ENCODE data around the gene SCYL3. TPM values are rescaled to one million over a fixed set of nuclear protein-coding genes. Genes with fewer than 3 reads are reported as not detected.

Gene SCYL3
- total RNA-seq, 1 donor from 2014 or later, result 4.5 TPM

GRCh38 chr1:169833179-169833901 is 60.4 kb downstream of the SCYL3 start:
- no peak for TF ChIP-seq CTCF (IDR thresholded peaks at IDR 0.05; ENCODE audit: insufficient read depth, low read length, severe bottlenecking)
- DNase-seq (ENCODE audit: low read depth), result no peak
- Histone ChIP-seq H3K27me3 (ENCODE audit: control insufficient read depth, insufficient read depth, low read length) (no peaks in the 10 kb centered on the region), H3K36me3 (ENCODE audit: control insufficient read depth, insufficient read depth, low read length) (no peaks in the 10 kb centered on the region), H3K4me3 (ENCODE audit: low read depth, low read length) (no peak overlapping the region)
- no peak for FAIRE-seq

- H3K36me3 ChIP-seq (ENCODE audit: control insufficient read depth, insufficient read depth, low read length), result no peaks in the 10 kb centered on the region
- FAIRE-seq (no peak), DNase-seq (ENCODE audit: low read depth) (no peak)
Observed at GRCh38 chr1:169829671-169830070, 64.0 kb downstream of the SCYL3 start.

GRCh38 chr1:169824153-169824552 is 69.5 kb downstream of the SCYL3 start:
- H3K4me3 ChIP-seq (ENCODE audit: low read depth, low read length), result no peak overlapping the region
- no peaks in the 10 kb centered on the region for H3K27me3 ChIP-seq (ENCODE audit: control insufficient read depth, insufficient read depth, low read length)
- H3K36me3 ChIP-seq (ENCODE audit: control insufficient read depth, insufficient read depth, low read length), result no peaks in the 10 kb centered on the region
- DNase-seq (ENCODE audit: low read depth) (no peak), FAIRE-seq (no peak)
- TF ChIP-seq CTCF (IDR thresholded peaks at IDR 0.05; ENCODE audit: insufficient read depth, low read length, severe bottlenecking), result no peak

More at GRCh38 chr1:169829671-169830070, 64.0 kb downstream of the SCYL3 start:
- Histone ChIP-seq H3K4me3 (ENCODE audit: low read depth, low read length) (no peak overlapping the region), H3K27me3 (ENCODE audit: control insufficient read depth, insufficient read depth, low read length) (no peaks in the 10 kb centered on the region)
- no peak for TF ChIP-seq CTCF (IDR thresholded peaks at IDR 0.05; ENCODE audit: insufficient read depth, low read length, severe bottlenecking)

- no peak for FAIRE-seq
Observed at GRCh38 chr1:169821500-169821899, 72.2 kb downstream of the SCYL3 start.

GRCh38 chr1:169816617-169817016 is 77.1 kb downstream of the SCYL3 start:
- FAIRE-seq (no peak), DNase-seq (ENCODE audit: low read depth) (peak; percentile 6)
- TF ChIP-seq CTCF (IDR thresholded peaks at IDR 0.05; ENCODE audit: insufficient read depth, low read length, severe bottlenecking), result no peak
- Histone ChIP-seq H3K4me3 (ENCODE audit: low read depth, low read length) (no peak overlapping the region), H3K36me3 (ENCODE audit: control insufficient read depth, insufficient read depth, low read length) (no peaks in the 10 kb centered on the region), H3K27me3 (ENCODE audit: control insufficient read depth, insufficient read depth, low read length) (no peaks in the 10 kb centered on the region)

More at GRCh38 chr1:169821500-169821899, 72.2 kb downstream of the SCYL3 start:
- no peak for TF ChIP-seq CTCF (IDR thresholded peaks at IDR 0.05; ENCODE audit: insufficient read depth, low read length, severe bottlenecking)
- Histone ChIP-seq H3K36me3 (ENCODE audit: control insufficient read depth, insufficient read depth, low read length) (no peaks in the 10 kb centered on the region), H3K27me3 (ENCODE audit: control insufficient read depth, insufficient read depth, low read length) (no peaks in the 10 kb centered on the region), H3K4me3 (ENCODE audit: low read depth, low read length) (no peak overlapping the region)
- DNase-seq (ENCODE audit: low read depth), result no peak

GRCh38 chr1:169814265-169814664 is 79.4 kb downstream of the SCYL3 start:
- no peak overlapping the region for H3K4me3 ChIP-seq (ENCODE audit: low read depth, low read length)
- FAIRE-seq (no peak), DNase-seq (ENCODE audit: low read depth) (no peak)
- H3K27me3 ChIP-seq (ENCODE audit: control insufficient read depth, insufficient read depth, low read length), result no peaks in the 10 kb centered on the region
- H3K36me3 ChIP-seq (ENCODE audit: control insufficient read depth, insufficient read depth, low read length), result no peaks in the 10 kb centered on the region
- TF ChIP-seq CTCF (IDR thresholded peaks at IDR 0.05; ENCODE audit: insufficient read depth, low read length, severe bottlenecking), result no peak

Data from bronchial epithelial cell (primary cell).